SK-N-SH (cell line): ENCODE data around the gene CNTNAP5. TPM values are rescaled to one million over a fixed set of nuclear protein-coding genes. Genes with fewer than 3 reads are reported as not detected.

ENCODE experiments used
- CTCF ChIA-PET: fragments of 300-600, 350-600 bp; formaldehyde crosslinking; extraction: SDS; loops from one replicate; lab custom pipeline; 2021; lab: Yijun Ruan, JAX
- POLR2A ChIA-PET: fragments of 350-600 bp; sonication (Branson Sonifier 250); formaldehyde crosslinking; extraction: SDS; loops from one replicate; lab custom pipeline; 2020; ENCODE audit warnings: antibody characterized with exemption, inconsistent platforms; lab: Yijun Ruan, JAX
- DNase-seq: peaks from one replicate; pipeline ENCODE4 v3.0.0; 2012
- H2AFZ ChIP-seq: fragments of 200-600 bp; sonication (generic); 2 replicates; pipeline ENCODE4 v1.8.1; 2016; ENCODE audit warnings: antibody characterized with exemption, mild to moderate bottlenecking, low read depth
- H3F3A ChIP-seq: fragments of 200-600 bp; sonication (generic); replicated peaks from 2 replicates; pipeline ENCODE3; 2016; ENCODE audit warnings: antibody characterized with exemption, mild to moderate bottlenecking; ENCODE audit not compliant: insufficient read depth
- H3K27ac ChIP-seq, 2 experiments: fragments of 200-500 bp in 1 of 2; fragments of 200-600 bp in 1 of 2; sonication (Bioruptor generic) in 1 of 2; sonication (generic), shearing (Covaris generic) in 1 of 2; 2 replicates each; pipeline versions ENCODE4 v1.5.1 to v1.6.1; 2014 to 2016; ENCODE audit warnings: low read depth in 2 of 2, inconsistent platforms in 1 of 2, low read length in 1 of 2, mild to moderate bottlenecking in 1 of 2, mixed read lengths in 1 of 2
- H3K27me3 ChIP-seq: fragments of 200-600 bp; sonication (generic), shearing (Covaris generic); 2 replicates; pipeline ENCODE4 v1.6.1; 2016; ENCODE audit warnings: mixed run types; ENCODE audit not compliant: insufficient read depth
- H3K36me3 ChIP-seq, 2 experiments: fragments of 200-500 bp in 1 of 2; fragments of 200-600 bp in 1 of 2; sonication (Bioruptor generic) in 1 of 2; sonication (generic) in 1 of 2; replicated peaks in 1 of 2; 2 replicates each; pipeline versions ENCODE3 to v1.5.1; 2014 to 2016; ENCODE audit warnings: low read length in 1 of 2, mild to moderate bottlenecking in 1 of 2; ENCODE audit not compliant: insufficient read depth in 2 of 2, control insufficient read depth in 1 of 2
- H3K4me1 ChIP-seq, 2 experiments: fragments of 200-500 bp in 1 of 2; fragments of 200-600 bp in 1 of 2; sonication (Bioruptor generic) in 1 of 2; sonication (generic), shearing (Covaris generic) in 1 of 2; 2 replicates each; pipeline versions ENCODE4 v1.5.1 to v1.6.1; 2014 to 2016; ENCODE audit warnings: low read depth in 1 of 2, low read length in 1 of 2, mixed run types in 1 of 2; ENCODE audit not compliant: insufficient read depth in 2 of 2, control insufficient read depth in 1 of 2
- H3K4me2 ChIP-seq: fragments of 200-600 bp; sonication (generic), shearing (Covaris generic); 2 replicates; pipeline ENCODE4 v1.6.1; 2017; ENCODE audit warnings: mixed run types
- H3K4me3 ChIP-seq, 2 experiments: fragments of 200-500 bp in 1 of 2; fragments of 200-600 bp in 1 of 2; sonication (Bioruptor generic) in 1 of 2; sonication (generic), shearing (Covaris generic) in 1 of 2; 2 replicates each; pipeline versions ENCODE4 v1.5.1 to v1.8.1; 2014 to 2016; ENCODE audit warnings: low read depth in 2 of 2, inconsistent platforms in 1 of 2, low read length in 1 of 2, mild to moderate bottlenecking in 1 of 2, mixed read lengths in 1 of 2, moderate library complexity in 1 of 2
- H3K79me2 ChIP-seq: fragments of 200-600 bp; sonication (generic); 2 replicates; pipeline ENCODE4 v1.8.1; 2017; ENCODE audit warnings: mild to moderate bottlenecking; ENCODE audit not compliant: insufficient read depth
- H3K9ac ChIP-seq: fragments of 200-600 bp; sonication (generic); 2 replicates; pipeline ENCODE4 v1.6.1; 2017; ENCODE audit warnings: mixed run types
- H3K9me2 ChIP-seq: fragments of 200-600 bp; sonication (generic); 2 replicates; pipeline ENCODE4 v1.6.1; 2017; ENCODE audit warnings: mixed run types
- H3K9me3 ChIP-seq: fragments of 200-600 bp; sonication (generic); 2 replicates; pipeline ENCODE4 v1.6.1; 2017; ENCODE audit warnings: mixed run types, mild to moderate bottlenecking, moderate library complexity
- H4K20me1 ChIP-seq: fragments of 200-600 bp; sonication (generic); 2 replicates; pipeline ENCODE4 v1.6.1; 2017; ENCODE audit warnings: mild to moderate bottlenecking, mixed run types; ENCODE audit not compliant: insufficient read depth
- CTCF ChIP-seq: fragments of 200-600 bp; sonication (generic); IDR thresholded peaks from 2 replicates; pipeline ENCODE4 v1.6.1; 2017; ENCODE audit warnings: antibody characterized with exemption, mild to moderate bottlenecking, moderate library complexity
- EP300 ChIP-seq, 2 experiments: IDR thresholded peaks; 2 replicates each; pipeline versions ENCODE4 v1.4.0 to v1.6.1; 2012; ENCODE audit warnings: borderline replicate concordance in 1 of 2, low read depth in 1 of 2, low read length in 1 of 2
- FOXJ3 ChIP-seq: sonication (generic); formaldehyde crosslinking; IDR thresholded peaks from 2 replicates; pipeline ENCODE4 v1.5.1; 2020; ENCODE audit warnings: mild to moderate bottlenecking, missing genetic modification reagents
- FOXM1 ChIP-seq: IDR thresholded peaks from 2 replicates; pipeline ENCODE4 v1.4.0; 2012; ENCODE audit warnings: low read depth, mild to moderate bottlenecking
- IRF3 ChIP-seq: fragments of 150-350 bp; IDR thresholded peaks from 2 replicates; pipeline ENCODE4 v1.6.1; 2016; ENCODE audit warnings: mild to moderate bottlenecking, low read depth, low read length
- JUND ChIP-seq: IDR thresholded peaks from 2 replicates; pipeline ENCODE4 v1.4.0; 2012
- MAX ChIP-seq: IDR thresholded peaks from 2 replicates; pipeline ENCODE4 v1.4.0; 2012; ENCODE audit warnings: low read depth
- NFIC ChIP-seq: IDR thresholded peaks from 2 replicates; pipeline ENCODE4 v1.4.0; 2012; ENCODE audit warnings: borderline replicate concordance
- NRF1 ChIP-seq: IDR thresholded peaks from 2 replicates; pipeline ENCODE4 v1.6.1; 2012; ENCODE audit warnings: low read depth, mild to moderate bottlenecking, low read length
- RAD21 ChIP-seq: IDR thresholded peaks from 2 replicates; pipeline ENCODE4 v1.6.1; 2012; ENCODE audit warnings: mild to moderate bottlenecking, low read length
- RCOR1 ChIP-seq: fragments of 150-350 bp; IDR thresholded peaks from 2 replicates; pipeline ENCODE4 v1.6.1; 2017; ENCODE audit warnings: antibody characterized with exemption, low read length
- RFX5 ChIP-seq: IDR thresholded peaks from 2 replicates; pipeline ENCODE4 v1.6.1; 2012; ENCODE audit warnings: mild to moderate bottlenecking, improper control_type of control experiment, low read length
- SMC3 ChIP-seq: IDR thresholded peaks from 2 replicates; pipeline ENCODE4 v1.6.1; 2012; ENCODE audit warnings: low read depth, low read length, improper control_type of control experiment
- TAF1 ChIP-seq: IDR thresholded peaks from 2 replicates; pipeline ENCODE4 v1.6.1; 2012; ENCODE audit warnings: low read depth, mild to moderate bottlenecking, low read length, moderate library complexity, borderline replicate concordance
- USF1 ChIP-seq: IDR thresholded peaks from 2 replicates; pipeline ENCODE4 v1.4.0; 2012; ENCODE audit warnings: low read depth, borderline replicate concordance
- YY1 ChIP-seq: IDR thresholded peaks from 2 replicates; pipeline ENCODE4 v1.4.0; 2012; ENCODE audit warnings: low read depth, mild to moderate bottlenecking
- WGBS: methylation state at CpG from one replicate; pipeline ENCODE4 v1.1.6; 2017; ENCODE audit warnings: low lambda C conversion rate; 5-methylcytosine and 5-hydroxymethylcytosine counted together
- polyA plus RNA-seq, 3 experiments: library from polyadenylated mRNA; depleted of rRNA; stranded (reverse); fragments of >200 nt; gene quantifications; 2 replicates each; pipeline ENCODE4 v1.2.3, GENCODE V29; 2012
- TF ChIP-seq, protein P1 (sequence below): IDR thresholded peaks from 2 replicates; pipeline ENCODE4 v1.4.0; 2012; ENCODE audit warnings: low read depth, borderline replicate concordance
- TF ChIP-seq, protein P2 (sequence below): IDR thresholded peaks from 2 replicates; pipeline ENCODE4 v1.6.1; 2012; ENCODE audit warnings: mild to moderate bottlenecking, low read depth, low read length, moderate library complexity

The CNTNAP5 gene
- polyA plus RNA-seq, 1 of the 3 experiments (the other 2 are of a cell fraction) = 0.08 TPM

GRCh38 chr2:124649001-124649400 is 623.9 kb downstream of the CNTNAP5 start (continued):
- TF ChIP-seq, protein P1, sequence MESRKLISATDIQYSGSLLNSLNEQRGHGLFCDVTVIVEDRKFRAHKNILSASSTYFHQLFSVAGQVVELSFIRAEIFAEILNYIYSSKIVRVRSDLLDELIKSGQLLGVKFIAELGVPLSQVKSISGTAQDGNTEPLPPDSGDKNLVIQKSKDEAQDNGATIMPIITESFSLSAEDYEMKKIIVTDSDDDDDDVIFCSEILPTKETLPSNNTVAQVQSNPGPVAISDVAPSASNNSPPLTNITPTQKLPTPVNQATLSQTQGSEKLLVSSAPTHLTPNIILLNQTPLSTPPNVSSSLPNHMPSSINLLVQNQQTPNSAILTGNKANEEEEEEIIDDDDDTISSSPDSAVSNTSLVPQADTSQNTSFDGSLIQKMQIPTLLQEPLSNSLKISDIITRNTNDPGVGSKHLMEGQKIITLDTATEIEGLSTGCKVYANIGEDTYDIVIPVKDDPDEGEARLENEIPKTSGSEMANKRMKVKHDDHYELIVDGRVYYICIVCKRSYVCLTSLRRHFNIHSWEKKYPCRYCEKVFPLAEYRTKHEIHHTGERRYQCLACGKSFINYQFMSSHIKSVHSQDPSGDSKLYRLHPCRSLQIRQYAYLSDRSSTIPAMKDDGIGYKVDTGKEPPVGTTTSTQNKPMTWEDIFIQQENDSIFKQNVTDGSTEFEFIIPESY = no peak
- TF ChIP-seq CTCF (no peak), USF1 (no peak), MAX (no peak), NRF1 (no peak), YY1 (no peak), FOXM1 (no peak)

DNA sequence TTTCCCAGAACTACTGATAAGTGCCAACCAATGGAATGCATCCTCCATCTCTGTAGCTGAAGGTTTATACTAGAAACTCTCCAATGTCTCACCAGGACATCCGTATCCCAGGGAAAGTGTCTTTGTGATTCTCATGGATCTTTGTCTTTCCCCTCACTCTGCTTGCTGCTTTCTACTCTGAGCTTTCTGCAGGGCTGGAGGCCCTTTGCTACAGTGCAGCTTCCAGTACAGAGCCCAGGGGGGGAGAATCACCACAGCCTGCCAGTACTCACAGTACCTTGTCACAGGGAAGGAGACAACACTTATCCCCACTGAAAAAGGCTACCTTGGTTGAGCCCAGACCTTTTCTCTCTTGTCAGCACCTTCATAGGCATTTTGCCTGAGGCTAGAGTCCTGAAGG is 627.0 kb downstream of the CNTNAP5 start:
- WGBS = 29% methylated on average over 1 of the region's 1 CpG
- H4K20me1 ChIP-seq = no peaks in the 10 kb centered on the region
- H3K27ac ChIP-seq = no peak overlapping the region
- H3K9ac ChIP-seq = no peak overlapping the region
- DNase-seq = no peak
- no peaks in the 10 kb centered on the region for H3K79me2 ChIP-seq
- no peaks in the 10 kb centered on the region for H3K4me1 ChIP-seq
- no peaks in the 10 kb centered on the region for H3K9me2 ChIP-seq
- CTCF ChIA-PET = no interaction called here
- H3K36me3 ChIP-seq = no peaks in the 10 kb centered on the region
- H3K4me2 ChIP-seq = no peak overlapping the region
- POLR2A ChIA-PET = no interaction called here
- H2AFZ ChIP-seq = no peak overlapping the region
- H3K9me3 ChIP-seq = no peaks in the 10 kb centered on the region
- no peaks in the 10 kb centered on the region for H3F3A ChIP-seq
- no peaks in the 10 kb centered on the region for H3K27me3 ChIP-seq
- no peak overlapping the region for H3K4me3 ChIP-seq
- TF ChIP-seq CTCF = no peak
- TF ChIP-seq SMC3 = no peak
- no peak for TF ChIP-seq EP300 (IDR thresholded peaks at IDR 0.05; ENCODE audit: borderline replicate concordance in 1 of 2, low read depth in 1 of 2, low read length in 1 of 2)
- no peak for TF ChIP-seq NFIC
- TF ChIP-seq FOXM1 = no peak
- no peak for TF ChIP-seq RAD21
- TF ChIP-seq, protein P2, sequence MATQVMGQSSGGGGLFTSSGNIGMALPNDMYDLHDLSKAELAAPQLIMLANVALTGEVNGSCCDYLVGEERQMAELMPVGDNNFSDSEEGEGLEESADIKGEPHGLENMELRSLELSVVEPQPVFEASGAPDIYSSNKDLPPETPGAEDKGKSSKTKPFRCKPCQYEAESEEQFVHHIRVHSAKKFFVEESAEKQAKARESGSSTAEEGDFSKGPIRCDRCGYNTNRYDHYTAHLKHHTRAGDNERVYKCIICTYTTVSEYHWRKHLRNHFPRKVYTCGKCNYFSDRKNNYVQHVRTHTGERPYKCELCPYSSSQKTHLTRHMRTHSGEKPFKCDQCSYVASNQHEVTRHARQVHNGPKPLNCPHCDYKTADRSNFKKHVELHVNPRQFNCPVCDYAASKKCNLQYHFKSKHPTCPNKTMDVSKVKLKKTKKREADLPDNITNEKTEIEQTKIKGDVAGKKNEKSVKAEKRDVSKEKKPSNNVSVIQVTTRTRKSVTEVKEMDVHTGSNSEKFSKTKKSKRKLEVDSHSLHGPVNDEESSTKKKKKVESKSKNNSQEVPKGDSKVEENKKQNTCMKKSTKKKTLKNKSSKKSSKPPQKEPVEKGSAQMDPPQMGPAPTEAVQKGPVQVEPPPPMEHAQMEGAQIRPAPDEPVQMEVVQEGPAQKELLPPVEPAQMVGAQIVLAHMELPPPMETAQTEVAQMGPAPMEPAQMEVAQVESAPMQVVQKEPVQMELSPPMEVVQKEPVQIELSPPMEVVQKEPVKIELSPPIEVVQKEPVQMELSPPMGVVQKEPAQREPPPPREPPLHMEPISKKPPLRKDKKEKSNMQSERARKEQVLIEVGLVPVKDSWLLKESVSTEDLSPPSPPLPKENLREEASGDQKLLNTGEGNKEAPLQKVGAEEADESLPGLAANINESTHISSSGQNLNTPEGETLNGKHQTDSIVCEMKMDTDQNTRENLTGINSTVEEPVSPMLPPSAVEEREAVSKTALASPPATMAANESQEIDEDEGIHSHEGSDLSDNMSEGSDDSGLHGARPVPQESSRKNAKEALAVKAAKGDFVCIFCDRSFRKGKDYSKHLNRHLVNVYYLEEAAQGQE = no peak
- no peak for TF ChIP-seq RFX5
- no peak for TF ChIP-seq IRF3
- no peak for TF ChIP-seq RCOR1
- TF ChIP-seq USF1 = no peak
- TF ChIP-seq FOXJ3 (CRISPR knock-in tag) = no peak
- no peak for TF ChIP-seq TAF1
- TF ChIP-seq JUND = no peak
